Stomach (tissue), 9 donors: Measurements from ENCODE around the gene IQCB1. TPM values are rescaled to one million over a fixed set of nuclear protein-coding genes. Genes with fewer than 3 reads are reported as not detected.
A peak's percentile ranks its signal among the peaks of the same experiment; 100 is the strongest.

Source experiments
- DNase-seq, 2 donors: peaks; one replicate each; pipeline versions ENCODE4 v3.0.0 to v3.0.0-alpha.2; 2013 to 2019
- H3K27ac ChIP-seq, 5 donors: fragments of 200-600 bp in 4 of 5; sonication (generic) in 4 of 5; one replicate each; pipeline ENCODE4 v1.5.1; 2013 to 2019; ENCODE audit warnings: mild to moderate bottlenecking in 1 of 5, moderate library complexity in 1 of 5
- H3K27me3 ChIP-seq, 3 donors: fragments of 200-600 bp; sonication (generic); one replicate each; pipeline ENCODE4 v1.5.1; 2017 to 2019; ENCODE audit warnings: mixed run types in 1 of 3
- H3K36me3 ChIP-seq, 4 donors: fragments of 200-600 bp; sonication (generic); 1 replicate in 3 of 4; 2 replicates in 1 of 4; pipeline ENCODE4 v1.5.1; 2016 to 2019
- H3K4me1 ChIP-seq, 4 donors: fragments of 200-600 bp; sonication (generic); one replicate each; pipeline ENCODE4 v1.5.1; 2016 to 2019
- H3K4me3 ChIP-seq, 4 donors: fragments of 200-600 bp; sonication (generic) in 3 of 4; one replicate each; pipeline ENCODE4 v1.5.1; 2016 to 2019; ENCODE audit warnings: mild to moderate bottlenecking in 1 of 4
- H3K9me3 ChIP-seq, 4 donors: fragments of 200-600 bp; sonication (generic); one replicate each; pipeline ENCODE4 v1.5.1; 2016 to 2019
- EP300 ChIP-seq: sonication (generic); formaldehyde crosslinking; IDR thresholded peaks from one replicate; pipeline ENCODE4 v1.6.1; 2017; ENCODE audit warnings: antibody characterized with exemption
- POLR2A ChIP-seq, 4 donors: fragments of 450-650 bp; IDR thresholded peaks; one replicate each; pipeline ENCODE4 v1.6.1; 2016; ENCODE audit warnings: antibody characterized with exemption in 4 of 4, control low read depth in 2 of 4, mild to moderate bottlenecking in 1 of 4, moderate library complexity in 1 of 4
- POLR2AphosphoS5 ChIP-seq, 3 donors: sonication (generic); formaldehyde crosslinking; IDR thresholded peaks; one replicate each; pipeline ENCODE4 v1.6.1; 2016; ENCODE audit warnings: antibody characterized with exemption in 3 of 3
- WGBS, 5 donors: extraction: QIAGEN DNeasy Blood & Tissue Kit in 3 of 5; methylation state at CpG; one replicate each; pipeline versions ENCODE4 v1.1.5 to v1.1.7; 2013 to 2018; 5-methylcytosine and 5-hydroxymethylcytosine counted together
- intact Hi-C: fragments of 100-400 bp; cut with DNase I; formaldehyde crosslinking; loops from one replicate; pipeline ENCODE4 v1.15.1; 2023; ENCODE audit warnings: low total_unique reads
- polyA plus RNA-seq, 3 donors: library from polyadenylated mRNA; stranded (reverse); fragments of 200-250 nt; gene quantifications; one replicate each; pipeline ENCODE4 v1.2.3, GENCODE V29; 2013
- total RNA-seq, 5 donors: library from RNA; depleted of rRNA; stranded (reverse); fragments of >200 nt; gene quantifications; one replicate each; pipeline versions ENCODE4 v1.1.0 to v1.2.3, GENCODE V29; 2014 to 2016
- TF ChIP-seq, protein P1 (sequence below), 7 experiments: fragments of 450-650 bp in 4 of 7; fragments of 200-600 bp in 3 of 7; sonication (generic) in 3 of 7; IDR thresholded peaks; one replicate each; pipeline ENCODE4 v1.5.1; 2016 to 2019; ENCODE audit warnings: antibody characterized with exemption in 7 of 7, control low read depth in 2 of 7, mild to moderate bottlenecking in 1 of 7
- donor health status: healthy with polysubstance abuse.
- donor health status: Bipolar disorder and iron deficiency.
- donor health status: healthy.

IQCB1 gene
- total and polyA plus RNA-seq, 8 donors, result 1.8 to 40.6 (median 8.8) TPM

DNA sequence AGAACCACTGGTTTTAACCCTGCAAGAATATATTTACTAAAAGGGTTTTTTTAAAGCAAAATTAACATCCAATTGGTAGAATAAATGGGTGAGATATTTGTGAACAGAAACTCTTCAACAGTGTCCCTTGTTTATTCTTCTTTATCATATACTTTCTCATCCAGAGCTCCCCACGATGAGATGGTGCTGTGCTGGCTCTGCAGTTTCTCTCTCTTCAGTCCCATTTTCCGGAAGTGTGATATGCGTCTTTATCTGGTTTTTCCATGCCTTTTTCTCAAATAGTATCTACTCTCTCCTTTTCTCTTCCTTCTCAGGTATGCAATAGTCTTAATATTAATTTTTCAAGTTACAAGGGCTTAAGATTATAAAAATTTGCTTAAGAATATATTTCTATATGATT is 1.6 kb upstream of the IQCB1 start:
- Histone ChIP-seq H3K27me3 (no peaks in the 10 kb centered on the region), H3K9me3 (no peaks in the 10 kb centered on the region), H3K4me3 (peak overlapping the region in 2 of 4 donors; percentile 75 to 78), H3K27ac (peak overlapping the region in 1 of 5 donors; percentile 84), H3K4me1 (peaks cover 0 to 32% (median 20%) of the 10 kb centered on the region in 4 donors), H3K36me3 (peaks cover 0 to 13% (median 3%) of the 10 kb centered on the region in 4 donors)
- intact Hi-C loops, result no loop called here
- TF ChIP-seq, protein P1, sequence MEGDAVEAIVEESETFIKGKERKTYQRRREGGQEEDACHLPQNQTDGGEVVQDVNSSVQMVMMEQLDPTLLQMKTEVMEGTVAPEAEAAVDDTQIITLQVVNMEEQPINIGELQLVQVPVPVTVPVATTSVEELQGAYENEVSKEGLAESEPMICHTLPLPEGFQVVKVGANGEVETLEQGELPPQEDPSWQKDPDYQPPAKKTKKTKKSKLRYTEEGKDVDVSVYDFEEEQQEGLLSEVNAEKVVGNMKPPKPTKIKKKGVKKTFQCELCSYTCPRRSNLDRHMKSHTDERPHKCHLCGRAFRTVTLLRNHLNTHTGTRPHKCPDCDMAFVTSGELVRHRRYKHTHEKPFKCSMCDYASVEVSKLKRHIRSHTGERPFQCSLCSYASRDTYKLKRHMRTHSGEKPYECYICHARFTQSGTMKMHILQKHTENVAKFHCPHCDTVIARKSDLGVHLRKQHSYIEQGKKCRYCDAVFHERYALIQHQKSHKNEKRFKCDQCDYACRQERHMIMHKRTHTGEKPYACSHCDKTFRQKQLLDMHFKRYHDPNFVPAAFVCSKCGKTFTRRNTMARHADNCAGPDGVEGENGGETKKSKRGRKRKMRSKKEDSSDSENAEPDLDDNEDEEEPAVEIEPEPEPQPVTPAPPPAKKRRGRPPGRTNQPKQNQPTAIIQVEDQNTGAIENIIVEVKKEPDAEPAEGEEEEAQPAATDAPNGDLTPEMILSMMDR (IDR thresholded peaks at IDR 0.05), result no peak
- TF ChIP-seq POLR2AphosphoS5 (IDR thresholded peaks at IDR 0.05), result no peak
- TF ChIP-seq POLR2A (IDR thresholded peaks at IDR 0.05), result no peak
- TF ChIP-seq EP300, result no peak
- DNase-seq, result no peak
- 71 to 81% (median 79%) methylated on average over 3 of the region's 3 CpGs for WGBS, 5 donors

DNA sequence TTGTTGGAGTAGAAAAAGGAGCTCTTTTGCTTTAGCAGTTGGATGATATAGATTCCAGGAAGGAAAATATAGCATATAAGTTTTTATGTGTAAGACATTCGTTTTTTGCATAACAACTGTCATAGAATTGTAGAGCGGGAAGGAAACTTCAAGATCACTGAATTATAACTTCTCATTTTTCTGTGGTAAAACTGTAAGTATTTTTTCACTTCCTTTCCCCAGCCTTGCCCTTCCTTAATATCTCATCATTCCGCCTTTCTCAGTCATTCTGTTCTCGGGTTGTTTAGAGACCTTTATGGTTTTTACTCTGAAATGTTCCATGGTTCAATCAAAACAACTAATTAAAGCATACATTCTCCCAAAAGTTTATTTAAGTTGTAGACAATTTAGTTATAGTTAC is 1.2 kb upstream of the IQCB1 start:
- intact Hi-C loops, result no loop called here
- 68 to 79% (median 71%) methylated on average over 4 of the region's 4 CpGs for WGBS, 5 donors

DNA sequence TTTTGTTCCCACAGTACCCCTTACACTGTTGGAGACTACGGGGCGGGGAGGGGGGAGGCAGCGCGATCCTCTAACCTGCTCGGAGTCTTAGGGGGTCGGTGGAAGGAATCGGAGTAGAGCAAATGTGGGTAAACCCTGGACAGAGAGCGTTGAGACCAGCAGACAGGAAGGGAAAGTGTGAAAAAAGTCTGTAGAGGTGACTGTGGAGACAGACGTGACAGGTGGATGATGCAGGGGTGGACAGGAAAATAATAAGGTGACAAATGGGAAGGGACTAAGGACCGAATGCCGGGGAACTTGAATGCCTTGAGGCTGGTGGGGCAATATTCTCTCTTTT is 573 bp upstream of the IQCB1 start:
- Histone ChIP-seq H3K4me1 (peaks cover 0 to 38% (median 22%) of the 10 kb centered on the region in 4 donors), H3K4me3 (peak overlapping the region; percentile 70 to 78 (median 76)), H3K27me3 (no peaks in the 10 kb centered on the region), H3K27ac (peak overlapping the region; percentile 82 to 87 (median 84)), H3K36me3 (peaks cover 0 to 17% (median 3%) of the 10 kb centered on the region in 4 donors), H3K9me3 (no peaks in the 10 kb centered on the region)
- 0 to 2% (median 1%) methylated on average over 11 of the region's 11 CpGs for WGBS, 5 donors
- no peak for DNase-seq
- intact Hi-C loops, result no loop called here
- TF ChIP-seq, protein P1 (IDR thresholded peaks at IDR 0.05), result no peak
- TF ChIP-seq EP300, result no peak
- TF ChIP-seq POLR2AphosphoS5 (IDR thresholded peaks at IDR 0.05), result no peak
- TF ChIP-seq POLR2A (IDR thresholded peaks at IDR 0.05), result no peak

More for the DNA sequence above, 1.2 kb upstream of the IQCB1 start:
- DNase-seq, result no peak
- Histone ChIP-seq H3K9me3 (no peaks in the 10 kb centered on the region), H3K4me3 (peak overlapping the region; percentile 70 to 78 (median 76)), H3K27me3 (no peaks in the 10 kb centered on the region), H3K4me1 (peaks cover 0 to 32% (median 22%) of the 10 kb centered on the region in 4 donors), H3K36me3 (peaks cover 0 to 17% (median 3%) of the 10 kb centered on the region in 4 donors), H3K27ac (peak overlapping the region in 2 of 5 donors; percentile 84 to 86)
- TF ChIP-seq POLR2AphosphoS5 (IDR thresholded peaks at IDR 0.05) (no peak), EP300 (no peak), POLR2A (IDR thresholded peaks at IDR 0.05) (no peak)
- TF ChIP-seq, protein P1 (IDR thresholded peaks at IDR 0.05), result no peak

DNA sequence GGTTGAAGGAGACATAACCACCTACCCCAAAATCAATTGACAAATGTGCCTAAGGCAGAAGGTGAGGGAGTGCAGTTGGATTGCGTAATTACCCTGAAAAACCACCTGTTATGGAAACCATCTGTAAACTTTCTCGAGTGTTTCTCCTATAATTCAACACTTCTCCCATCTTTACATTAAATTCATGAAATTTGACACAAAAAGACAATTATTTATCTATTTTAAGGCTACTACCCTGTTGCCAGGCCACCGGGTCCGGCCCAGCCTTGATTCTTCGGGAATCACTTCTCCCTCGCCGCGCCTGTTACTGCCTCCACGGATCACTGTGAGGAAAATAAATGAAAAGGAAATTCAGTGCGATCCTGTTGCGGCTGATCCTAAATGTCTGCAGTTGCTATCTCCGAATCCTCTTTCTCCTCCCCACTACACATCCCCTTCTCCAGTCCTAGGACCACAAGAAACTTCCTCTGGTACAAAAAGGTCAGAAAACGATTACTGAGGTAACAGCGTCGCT is 646 bp downstream of the IQCB1 start:
- peak overlapping the region; percentile 80 to 87 (median 84) for H3K27ac ChIP-seq
- peaks cover 0 to 44% (median 22%) of the 10 kb centered on the region in 4 donors for H3K4me1 ChIP-seq
- TF ChIP-seq POLR2A (IDR thresholded peaks at IDR 0.05) (no peak), POLR2AphosphoS5 (IDR thresholded peaks at IDR 0.05) (no peak), EP300 (no peak)
- TF ChIP-seq, protein P1 (IDR thresholded peaks at IDR 0.05), result no peak
- peak overlapping the region; percentile 70 to 78 (median 76) for H3K4me3 ChIP-seq
- H3K27me3 ChIP-seq, result no peaks in the 10 kb centered on the region
- no peaks in the 10 kb centered on the region for H3K9me3 ChIP-seq
- whole genome bisulfite sequencing, 5 donors, result 5 to 7% (median 7%) methylated on average over 15 of the region's 15 CpGs
- H3K36me3 ChIP-seq, result peaks cover 0 to 17% (median 5%) of the 10 kb centered on the region in 4 donors
- intact Hi-C loops, result no loop called here
- peak in 1 of 2 donors; percentile 36 for DNase-seq
